Activated CD4-positive, alpha-beta T cell treated with anti-CD3 and anti-CD28 coated beads for 1 hour (primary cell): Measurements from ENCODE around the gene TLR7.

Experiments
- DNase-seq: peaks from one replicate; pipeline ENCODE4 v3.0.0-alpha.2; 2020

Gene TLR7

GRCh38 chrX:12891915-12892506, 25.1 kb downstream of the TLR7 start:
- no peak for DNase-seq

- no peak for DNase-seq
Measured at GRCh38 chrX:12892716-12893115, 25.8 kb downstream of the TLR7 start.

- peak; percentile 22 for DNase-seq
Measured at GRCh38 chrX:12894074-12895030, 27.5 kb downstream of the TLR7 start.

- DNase-seq = no peak
Measured at GRCh38 chrX:12895866-12896265, 29.0 kb downstream of the TLR7 start.

- DNase-seq = no peak
Measured at GRCh38 chrX:12896935-12897334, 30.1 kb downstream of the TLR7 start.

GRCh38 chrX:12898073-12898472, 31.2 kb downstream of the TLR7 start:
- no peak for DNase-seq

- no peak for DNase-seq
Measured at GRCh38 chrX:12899506-12899905, 32.6 kb downstream of the TLR7 start.

GRCh38 chrX:12901486-12901885, 34.6 kb downstream of the TLR7 start:
- peak; percentile 38 for DNase-seq

GRCh38 chrX:12903646-12904045, 36.8 kb downstream of the TLR7 start:
- no peak for DNase-seq

GRCh38 chrX:12906046-12906761, 39.3 kb downstream of the TLR7 start, which contains the start of gene TLR8:
TSS of gene TLR8 (plus strand) at chrX:12906620. CDS start at chrX:12906707, 87 bp downstream.
- DNase-seq = no peak

GRCh38 chrX:12910423-12911121, 43.7 kb downstream of the TLR7 start:
- DNase-seq = no peak

GRCh38 chrX:12911122-12911470, 44.2 kb downstream of the TLR7 start:
- no peak for DNase-seq

- no peak for DNase-seq
Measured at GRCh38 chrX:12912791-12913482, 46.1 kb downstream of the TLR7 start.

GRCh38 chrX:12917753-12918152, 50.9 kb downstream of the TLR7 start:
- DNase-seq = no peak

- DNase-seq = no peak
Measured at GRCh38 chrX:12919051-12919450, 52.2 kb downstream of the TLR7 start.

- DNase-seq = no peak
Measured at GRCh38 chrX:12919620-12920019, 52.7 kb downstream of the TLR7 start.

- DNase-seq = no peak
Measured at GRCh38 chrX:12920990-12921389, 54.1 kb downstream of the TLR7 start.

GRCh38 chrX:12921886-12922598, 55.2 kb downstream of the TLR7 start:
- no peak for DNase-seq

GRCh38 chrX:12922599-12922919, 55.7 kb downstream of the TLR7 start:
- DNase-seq = no peak

- DNase-seq = no peak
Measured at GRCh38 chrX:12929701-12930100, 62.8 kb downstream of the TLR7 start.

GRCh38 chrX:12930150-12930549, 63.3 kb downstream of the TLR7 start:
- DNase-seq = no peak

- no peak for DNase-seq
Measured at GRCh38 chrX:12932244-12932643, 65.4 kb downstream of the TLR7 start.
